ENCODE measurements around the gene ANTKMT.

Gene ANTKMT

GRCh38 chr16:763369-764183 is 42.6 kb downstream of the ANTKMT start:
- FAIRE-seq (peak; percentile 17), DNase-seq (ENCODE audit: low spot score) (no peak)

- DNase-seq (ENCODE audit: low spot score) (no peak), FAIRE-seq (no peak)
These were observed 43.3 kb downstream of the ANTKMT start for GRCh38 chr16:764184-764750.

- DNase-seq (ENCODE audit: low spot score) = no peak
- no peak for FAIRE-seq
These were observed 44.0 kb downstream of the ANTKMT start for GRCh38 chr16:764848-765487.

- DNase-seq (ENCODE audit: low spot score) (no peak), FAIRE-seq (no peak)
These were observed 44.5 kb downstream of the ANTKMT start for GRCh38 chr16:765488-765865.

- FAIRE-seq (no peak), DNase-seq (ENCODE audit: low spot score) (no peak)
These were observed 45.3 kb downstream of the ANTKMT start for GRCh38 chr16:766008-766819.

- DNase-seq (ENCODE audit: low spot score) (no peak), FAIRE-seq (no peak)
These were observed 46.1 kb downstream of the ANTKMT start for GRCh38 chr16:766820-767640.

- FAIRE-seq (no peak), DNase-seq (ENCODE audit: low spot score) (no peak)
These were observed 46.8 kb downstream of the ANTKMT start for GRCh38 chr16:767743-768235.

- FAIRE-seq (no peak), DNase-seq (ENCODE audit: low spot score) (no peak)
These were observed 47.5 kb downstream of the ANTKMT start for GRCh38 chr16:768428-768827.

- no peak for DNase-seq (ENCODE audit: low spot score)
These were observed 48.3 kb downstream of the ANTKMT start for GRCh38 chr16:769184-769784.

GRCh38 chr16:769934-770333 is 49.0 kb downstream of the ANTKMT start:
- DNase-seq (ENCODE audit: low spot score) (no peak), FAIRE-seq (no peak)

More at GRCh38 chr16:769184-769784, 48.3 kb downstream of the ANTKMT start:
- no peak for FAIRE-seq

- no peak for FAIRE-seq
These were observed 49.5 kb downstream of the ANTKMT start for GRCh38 chr16:770411-770810.

More at GRCh38 chr16:770411-770810, 49.5 kb downstream of the ANTKMT start:
- no peak for DNase-seq (ENCODE audit: low spot score)
